HG03039 (cell line): ENCODE data around the gene CD44.
"Not testable (repeated sequence)": the region's sequence is repeated elsewhere in the genome, so short reads cannot be mapped to it uniquely, and the experiment has no call there.

ENCODE experiments used
- ATAC-seq: cut with Tn5 transposase; IDR thresholded peaks from one replicate; pipeline ENCODE4 v1.9.1; 2021; ENCODE audit warnings: mild to moderate bottlenecking, moderate library complexity; ENCODE audit not compliant: unreplicated experiment

Gene CD44

DNA sequence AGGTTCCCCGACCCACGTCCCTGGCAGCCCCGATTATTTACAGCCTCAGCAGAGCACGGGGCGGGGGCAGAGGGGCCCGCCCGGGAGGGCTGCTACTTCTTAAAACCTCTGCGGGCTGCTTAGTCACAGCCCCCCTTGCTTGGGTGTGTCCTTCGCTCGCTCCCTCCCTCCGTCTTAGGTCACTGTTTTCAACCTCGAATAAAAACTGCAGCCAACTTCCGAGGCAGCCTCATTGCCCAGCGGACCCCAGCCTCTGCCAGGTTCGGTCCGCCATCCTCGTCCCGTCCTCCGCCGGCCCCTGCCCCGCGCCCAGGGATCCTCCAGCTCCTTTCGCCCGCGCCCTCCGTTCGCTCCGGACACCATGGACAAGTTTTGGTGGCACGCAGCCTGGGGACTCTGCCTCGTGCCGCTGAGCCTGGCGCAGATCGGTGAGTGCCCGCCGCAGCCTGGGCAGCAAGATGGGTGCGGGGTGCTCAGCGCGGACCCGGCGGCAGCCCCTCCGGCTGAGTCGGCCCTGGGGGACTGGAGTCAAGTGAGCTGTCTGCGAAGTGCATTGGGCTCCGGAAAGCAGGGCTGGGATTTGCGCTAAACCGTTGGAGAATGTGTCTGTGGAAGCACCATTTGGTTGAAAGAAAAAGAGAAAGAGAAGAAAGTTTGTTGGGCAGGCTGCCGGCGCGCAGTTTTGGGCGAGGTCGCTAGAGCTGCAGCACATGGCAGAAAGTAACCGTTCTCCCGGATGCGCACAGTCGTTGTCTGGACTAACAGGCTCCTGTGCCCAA, at the start of gene CD44:
CD44 (plus strand) TSS at position 229 of the 779 bp plus-strand sequence; CDS start at position 362, 133 bp downstream.
- ATAC-seq = peak; percentile 26

DNA sequence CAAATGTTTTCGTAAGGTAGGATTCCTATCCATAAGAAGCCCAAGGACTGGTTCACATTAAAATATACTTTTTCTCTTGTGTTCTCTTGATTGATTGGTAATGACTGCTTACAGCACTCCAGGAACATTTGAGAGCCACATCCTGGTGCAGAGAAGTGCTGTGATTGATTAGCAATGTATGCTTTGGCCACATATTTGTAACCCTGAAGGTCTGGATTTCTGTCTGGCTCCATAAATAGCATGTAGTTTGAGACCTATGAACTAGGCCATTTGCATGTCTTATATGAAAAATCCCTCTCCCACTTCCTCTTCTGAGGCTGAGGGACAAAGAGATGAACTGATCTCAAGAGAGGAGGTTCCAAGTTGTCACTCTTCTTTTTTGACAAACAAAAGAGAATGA, 49.3 kb upstream of the CD44 start:
- peak; percentile 53 for ATAC-seq

DNA sequence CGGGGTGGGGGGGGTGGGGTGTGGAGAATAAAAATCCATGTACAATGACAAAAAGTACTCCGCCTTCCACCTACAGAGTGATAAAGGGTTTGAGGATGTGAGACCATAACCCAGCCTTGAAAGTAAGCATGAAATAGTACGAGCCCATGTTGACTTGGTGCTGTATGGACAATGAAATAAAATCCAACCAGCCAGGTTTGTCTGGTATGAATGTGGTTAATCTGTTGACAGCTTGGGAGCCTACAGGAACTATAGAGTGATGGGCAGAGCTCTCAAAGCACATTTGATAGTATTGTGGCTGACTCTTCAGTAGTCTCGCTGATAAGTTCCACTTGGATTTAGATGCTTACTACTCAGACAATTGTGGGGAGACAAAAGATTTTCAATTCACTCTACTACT, 48.8 kb upstream of the CD44 start:
- peak; percentile 21 for ATAC-seq

DNA sequence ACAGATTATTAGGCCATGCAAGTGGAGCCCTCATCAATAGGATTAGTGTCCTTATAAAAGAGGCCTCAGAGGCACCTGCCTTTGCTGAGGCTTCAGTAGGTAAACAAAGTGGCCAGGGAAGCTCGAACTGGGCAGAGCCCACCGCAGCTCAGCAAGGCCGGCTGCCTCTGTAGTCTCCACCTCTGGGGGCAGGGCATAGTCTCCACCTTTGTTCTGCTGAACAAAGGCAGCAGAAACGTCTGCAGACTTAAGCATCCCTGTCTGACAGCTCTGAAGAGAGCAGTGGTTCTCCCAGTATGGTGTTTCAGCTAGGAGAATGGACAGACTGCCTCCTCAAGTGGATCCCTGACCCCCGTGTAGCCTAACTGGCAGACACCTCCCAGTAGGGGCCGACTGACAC, 48.0 kb upstream of the CD44 start:
- ATAC-seq = not testable (repeated sequence)

DNA sequence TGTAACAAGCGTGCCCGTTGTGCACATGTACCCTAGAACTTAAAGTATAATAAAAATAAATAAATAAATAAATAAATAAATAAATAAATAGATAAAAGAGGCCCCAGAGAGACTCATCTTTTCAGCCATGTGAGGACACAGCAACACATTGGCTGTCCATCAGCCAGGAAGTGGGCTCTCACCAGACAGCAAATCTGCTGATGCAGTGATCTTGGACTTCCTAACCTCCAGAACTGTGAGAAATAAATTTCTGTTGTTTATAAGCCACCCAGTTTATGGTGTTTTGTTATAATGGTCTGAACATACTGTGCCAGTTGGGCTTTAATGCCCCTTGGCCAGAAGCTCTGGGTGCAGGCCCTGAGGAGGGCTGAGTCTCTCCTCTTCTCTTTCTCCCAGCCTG, 42.2 kb upstream of the CD44 start:
- ATAC-seq = no peak

DNA sequence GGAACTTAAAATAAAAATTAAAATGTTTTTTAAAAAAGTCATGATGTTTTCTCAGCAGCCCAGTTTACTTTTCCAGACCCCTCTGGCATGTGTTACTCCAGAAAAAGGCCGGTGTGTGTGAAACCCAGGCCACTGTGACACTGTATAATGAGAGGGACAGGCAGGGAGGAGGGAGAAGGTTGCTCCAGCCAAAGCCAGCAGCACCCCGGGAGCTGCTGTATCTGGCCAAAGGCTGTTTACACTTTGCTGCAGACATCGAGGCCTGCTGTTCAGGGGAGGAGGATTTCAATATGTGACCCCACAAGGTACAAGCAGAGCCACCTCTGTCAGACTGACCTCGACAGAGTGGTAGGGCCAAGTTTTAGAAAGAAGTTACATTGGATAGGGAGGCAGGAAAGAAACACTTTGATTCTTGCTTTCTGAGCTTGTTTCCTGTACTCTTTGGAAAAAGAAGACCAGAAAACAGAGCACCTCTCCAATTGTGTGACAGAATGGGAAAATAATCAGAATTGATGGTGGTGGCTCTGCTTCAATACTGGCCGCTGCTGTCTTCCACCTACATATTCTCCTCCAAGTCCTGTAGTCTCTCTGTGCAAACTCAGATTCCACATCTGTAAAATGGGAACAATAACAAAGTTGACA, 41.0 kb upstream of the CD44 start:
- no peak for ATAC-seq

DNA sequence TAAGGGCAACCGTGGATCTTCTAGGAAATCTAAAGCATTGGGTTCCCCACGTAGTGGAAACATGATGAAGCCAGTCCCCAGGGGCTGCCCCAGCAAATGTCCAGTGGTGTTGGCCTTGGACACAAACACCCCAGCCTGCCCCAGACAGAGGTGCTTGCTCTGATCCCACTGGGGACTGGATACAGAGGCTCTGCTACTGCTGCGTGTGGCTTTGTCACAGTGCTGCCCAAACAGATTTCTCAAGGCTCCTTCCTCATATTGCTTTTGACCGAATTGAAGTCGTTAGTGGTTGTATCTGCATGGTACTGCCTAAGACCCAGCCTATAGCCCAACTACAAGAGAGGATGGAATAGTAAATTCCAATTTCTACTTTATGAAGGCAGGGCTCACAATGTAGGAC, 40.1 kb upstream of the CD44 start:
- ATAC-seq = no peak

DNA sequence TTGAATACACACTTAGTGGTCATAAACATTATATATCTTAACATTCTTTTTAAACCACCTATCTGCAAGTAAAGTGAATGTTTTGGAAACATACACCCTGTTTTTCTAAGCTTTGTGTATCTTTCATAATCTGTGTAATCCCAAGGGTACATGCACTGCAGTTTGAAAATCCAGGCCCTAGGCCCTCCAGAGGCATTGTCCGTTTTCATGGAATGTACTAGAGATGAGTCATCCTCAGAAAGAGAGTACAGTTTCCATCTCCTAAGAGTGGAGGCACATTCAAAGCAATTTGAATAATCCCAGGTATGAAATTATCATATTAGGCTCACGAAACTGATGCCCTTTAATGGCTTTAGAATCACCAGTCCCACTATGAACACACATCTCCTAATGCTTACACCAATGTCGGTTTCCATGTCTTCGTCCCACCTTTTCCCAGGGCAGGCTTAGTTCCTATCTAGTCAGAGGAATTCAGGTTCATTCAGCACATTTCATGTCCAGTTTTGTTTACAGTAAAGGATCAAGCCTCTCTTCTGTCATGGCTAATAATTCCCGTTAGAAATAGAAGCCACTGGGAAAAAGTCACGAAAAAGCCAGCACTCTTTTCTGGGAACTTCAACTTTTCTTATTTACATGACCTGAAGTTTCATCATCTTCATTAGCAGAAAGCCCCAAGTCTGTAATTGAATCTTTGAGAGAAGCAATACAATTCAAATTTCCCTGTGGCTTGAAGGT, 39.5 kb upstream of the CD44 start:
- ATAC-seq = no peak

DNA sequence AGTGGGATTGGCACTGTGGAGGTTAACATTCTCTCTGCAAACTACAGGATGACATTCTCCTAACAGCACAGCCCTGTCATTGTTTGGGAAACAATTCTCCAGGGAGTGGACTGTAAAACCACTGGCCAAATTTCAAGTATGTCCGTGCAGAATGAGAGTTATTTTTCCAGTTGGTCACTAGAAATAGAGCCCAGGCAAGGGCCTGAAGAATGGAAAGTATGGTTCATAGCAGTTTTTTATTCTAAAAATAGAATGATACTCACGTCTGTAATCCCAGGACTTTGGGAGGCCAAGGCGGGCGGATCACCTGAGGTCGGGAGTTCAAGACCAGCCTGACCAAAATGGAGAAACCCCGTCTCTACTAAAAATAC, 39.0 kb upstream of the CD44 start:
- no peak for ATAC-seq

DNA sequence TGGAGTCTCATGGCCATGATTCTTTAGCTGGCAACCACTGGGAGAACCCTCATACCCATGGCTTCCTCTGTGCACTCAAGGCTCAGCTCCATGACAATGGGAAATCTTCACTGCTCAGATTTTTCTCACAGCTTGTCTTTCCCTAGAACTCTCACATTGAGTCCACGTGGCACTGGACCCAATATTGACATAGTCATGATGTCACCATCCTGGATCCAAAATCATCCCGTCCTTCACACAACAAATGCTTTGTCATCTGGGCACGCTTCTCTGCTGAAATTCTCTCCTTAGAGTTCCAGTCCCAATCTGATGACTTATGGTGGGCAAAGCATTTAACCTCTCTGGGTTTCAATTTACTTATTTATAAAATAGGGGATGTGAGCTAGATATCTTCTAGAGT, 37.7 kb upstream of the CD44 start:
- ATAC-seq = no peak

DNA sequence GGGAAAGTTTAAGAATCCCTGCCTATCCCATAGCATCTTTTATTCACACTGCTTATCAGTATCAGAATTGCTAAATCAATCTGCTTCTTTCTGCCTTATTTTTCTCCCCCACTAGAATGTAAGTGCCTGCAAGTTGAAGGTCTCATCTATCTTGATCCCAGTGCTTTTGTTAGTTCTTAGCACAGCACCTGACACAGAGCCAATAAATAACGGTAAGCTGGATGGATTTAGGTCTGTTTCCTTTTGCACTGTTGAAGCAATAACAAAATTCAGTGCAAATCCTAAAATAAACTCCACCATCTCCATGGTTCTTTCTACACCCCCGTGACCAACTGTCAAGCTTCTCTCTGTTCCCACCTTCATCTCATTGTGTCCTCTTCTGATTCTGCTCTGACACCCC, 36.7 kb upstream of the CD44 start:
- ATAC-seq = no peak

DNA sequence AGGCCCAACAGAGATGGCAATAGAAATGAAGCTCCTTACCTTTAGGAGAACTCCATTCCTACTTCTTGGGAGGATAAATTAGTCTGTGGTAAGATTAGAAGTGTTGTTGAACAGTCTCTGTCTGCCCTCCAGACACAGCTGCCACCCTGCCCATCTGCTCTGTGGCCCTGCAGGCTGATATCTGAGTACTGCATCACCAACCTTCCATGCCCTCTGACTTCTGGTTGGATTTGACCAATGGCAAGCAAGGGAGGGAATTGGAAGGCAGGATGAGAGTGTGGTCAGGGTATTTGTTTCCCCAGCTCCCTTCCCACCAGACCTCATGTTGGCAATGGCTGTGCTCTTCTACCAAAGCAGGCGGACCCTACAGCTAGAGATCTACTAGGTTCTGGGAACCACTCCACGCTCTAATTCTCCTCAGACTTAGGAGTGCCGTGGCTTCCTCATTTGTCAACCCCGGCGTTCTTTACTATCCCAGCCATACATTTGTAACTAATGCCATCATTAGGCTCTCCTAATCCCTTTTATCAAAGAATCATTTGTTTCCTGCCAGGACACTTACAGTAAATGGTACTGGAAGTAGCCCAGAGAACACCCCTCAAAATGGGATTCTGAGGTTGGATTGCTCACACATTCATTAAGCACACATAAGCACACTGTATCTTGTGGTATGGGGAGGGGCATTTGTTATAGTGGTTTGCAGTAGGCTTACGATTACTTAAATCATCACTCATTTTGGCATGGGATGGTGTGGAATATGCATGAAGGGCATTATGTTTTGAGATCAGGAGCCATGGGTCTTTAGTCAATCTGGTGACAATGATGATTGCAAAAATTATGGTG, 35.4 kb upstream of the CD44 start:
- ATAC-seq = no peak

DNA sequence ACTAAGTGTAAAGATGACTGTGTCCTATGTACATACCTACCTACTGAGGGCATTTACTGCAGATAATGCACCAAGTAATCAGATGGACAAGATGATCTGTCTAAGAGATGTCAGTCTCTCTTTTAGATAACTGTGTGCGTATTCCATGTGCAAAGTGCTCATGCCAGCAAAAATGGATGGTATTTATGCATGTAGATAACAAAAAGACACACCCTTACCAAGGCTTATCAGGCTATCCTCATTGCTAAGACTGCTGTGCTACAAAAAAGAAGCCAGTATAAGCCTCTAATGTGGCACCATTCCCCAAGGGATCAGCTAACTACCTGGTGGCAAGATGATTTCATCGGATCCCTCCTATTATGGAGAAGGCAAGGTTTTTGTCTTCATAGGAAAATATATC, 34.3 kb upstream of the CD44 start:
- ATAC-seq = no peak

DNA sequence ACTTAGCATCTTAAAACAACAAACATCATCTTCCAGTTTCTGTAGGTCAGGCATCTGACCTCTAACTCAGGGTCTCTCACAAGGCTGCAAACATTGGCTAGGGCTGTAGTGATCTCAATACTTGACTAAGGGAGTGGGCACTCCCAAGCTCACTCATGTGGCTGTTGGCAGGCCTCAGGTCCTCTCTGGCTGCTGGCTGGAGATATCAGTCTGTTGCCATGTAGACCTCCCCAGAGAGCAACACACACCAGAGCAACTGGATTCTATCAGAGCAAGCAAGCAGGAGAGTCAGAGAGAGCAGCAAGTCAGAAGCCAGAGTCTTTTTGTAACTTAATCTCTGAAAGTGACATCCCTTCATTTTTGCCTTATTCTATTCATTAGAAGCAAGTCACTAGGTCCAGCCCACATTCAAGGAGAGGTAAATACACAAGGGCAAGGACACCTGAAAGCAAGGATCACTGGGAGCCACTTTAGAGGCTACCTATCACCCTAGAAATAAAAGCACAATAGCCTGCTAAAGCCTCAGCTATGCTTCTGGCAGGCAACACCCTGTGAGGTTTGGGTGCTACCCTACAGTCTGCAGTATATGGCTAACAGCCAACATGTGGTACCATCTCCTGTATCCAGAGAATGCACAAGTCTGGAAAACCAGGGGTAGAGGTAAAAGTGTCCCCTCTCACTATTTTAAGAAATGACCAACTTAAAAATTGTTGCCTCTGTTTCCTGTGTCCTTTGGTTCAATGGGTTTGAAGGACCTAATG, 33.5 kb upstream of the CD44 start:
- no peak for ATAC-seq

DNA sequence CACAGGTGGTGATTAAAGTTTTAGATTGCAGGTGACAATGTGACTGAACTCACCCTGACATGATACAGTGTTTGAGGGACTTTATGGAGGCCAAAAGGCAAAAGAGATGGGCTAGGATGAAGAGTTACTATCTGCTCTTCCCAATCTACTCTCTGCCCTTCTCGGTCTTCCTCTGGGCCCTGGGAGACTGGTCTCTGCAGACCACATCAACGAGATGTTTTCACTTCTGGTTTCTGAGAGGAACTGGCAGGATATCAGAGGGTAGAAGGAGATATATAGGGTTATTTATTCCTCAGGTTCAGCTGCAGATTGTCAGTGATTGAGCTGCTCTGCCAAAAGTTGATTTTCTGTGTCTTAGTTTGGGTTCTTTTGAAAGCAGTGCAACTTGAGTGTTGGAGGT, 32.4 kb upstream of the CD44 start:
- peak; percentile 53 for ATAC-seq

DNA sequence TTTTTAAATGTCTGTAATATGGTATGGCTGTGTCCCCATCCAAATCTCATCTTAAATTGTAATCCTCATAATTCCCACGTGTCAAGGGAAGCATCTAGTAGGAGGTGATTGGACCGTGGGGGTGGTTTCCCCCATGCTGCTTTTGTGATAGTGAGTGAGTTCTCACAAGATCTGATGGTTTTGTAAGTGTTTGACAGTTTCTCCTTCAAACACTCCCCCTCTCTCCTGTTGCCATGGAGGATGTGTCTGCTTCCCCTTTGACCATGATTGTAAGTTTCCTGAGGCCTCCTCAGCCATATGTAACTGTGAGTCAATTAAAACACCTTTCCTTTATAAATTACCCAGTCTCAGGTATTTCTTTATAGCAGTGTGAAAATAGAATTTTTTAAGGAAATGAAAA, 31.1 kb upstream of the CD44 start:
- ATAC-seq = no peak

DNA sequence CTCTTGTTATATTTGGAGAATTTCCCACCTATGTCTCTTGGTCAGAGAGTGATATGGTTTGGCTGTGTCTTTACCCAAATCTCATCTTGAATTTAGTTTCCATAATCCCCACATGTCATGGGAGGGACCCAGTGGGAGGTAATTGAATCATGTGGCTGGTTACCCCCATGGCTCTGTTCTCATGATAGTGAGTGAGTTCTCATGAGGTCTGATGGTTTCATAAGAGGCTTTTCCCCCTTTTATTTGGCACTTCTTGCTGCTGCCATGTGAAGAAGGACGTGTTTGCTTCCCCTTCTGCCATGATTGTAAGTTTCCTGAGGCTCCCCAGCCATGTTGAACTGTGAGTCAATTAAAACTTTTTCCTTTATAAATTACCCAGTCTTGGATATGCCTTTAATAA, 30.6 kb upstream of the CD44 start:
- ATAC-seq = not testable (repeated sequence)

DNA sequence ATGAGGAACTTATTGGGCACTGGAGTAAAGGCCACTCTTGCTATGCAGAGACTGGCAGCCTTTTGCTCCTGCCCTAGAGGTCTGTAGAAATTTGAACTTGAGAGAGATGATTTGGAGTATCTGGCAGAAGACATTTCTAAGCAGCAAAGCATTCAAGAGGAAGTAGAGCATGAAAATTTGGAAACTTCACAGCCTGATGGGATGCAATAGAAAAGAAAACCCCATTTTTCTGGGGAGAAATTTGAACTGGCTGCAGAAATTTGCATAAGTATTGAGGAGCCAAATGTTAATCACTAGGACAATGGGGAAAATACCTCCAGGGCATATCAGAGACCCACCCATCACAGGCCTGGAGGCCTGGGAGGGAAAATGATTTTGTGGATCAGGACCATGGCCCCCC, 29.9 kb upstream of the CD44 start:
- no peak for ATAC-seq

DNA sequence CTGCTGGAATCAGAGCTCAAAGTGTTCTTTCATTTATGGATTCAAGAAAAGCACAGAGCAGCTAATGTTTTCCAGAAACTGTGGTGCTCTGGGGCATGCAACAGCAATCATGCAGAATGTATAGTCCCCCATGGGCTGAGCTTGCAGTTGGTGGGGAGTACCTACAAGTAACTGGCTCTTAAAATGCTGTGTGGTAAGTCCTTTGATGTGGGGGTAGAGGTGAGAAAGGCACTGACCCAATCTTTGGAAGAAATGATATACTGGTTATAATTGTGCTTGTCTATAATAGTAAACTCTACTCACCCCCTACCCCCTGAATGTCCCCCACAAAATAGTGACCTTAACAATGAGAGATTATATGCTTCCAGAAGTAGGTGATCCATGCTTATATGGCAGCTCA, 29.1 kb upstream of the CD44 start:
- ATAC-seq = no peak
